KMS-11 (cell line): Measurements from ENCODE around the gene C17orf50.

Experiments used
- H2AFZ ChIP-seq: fragments of 200-600 bp; sonication (generic); 2 replicates; pipeline ENCODE4 v1.6.1; 2016; ENCODE audit warnings: antibody characterized with exemption, mixed run types, low read depth
- H3K27ac ChIP-seq: fragments of 200-600 bp; sonication (generic); 2 replicates; pipeline ENCODE4 v1.6.1; 2016; ENCODE audit warnings: mild to moderate bottlenecking, mixed run types
- H3K27me3 ChIP-seq: fragments of 200-600 bp; sonication (generic); 2 replicates; pipeline ENCODE4 v1.6.1; 2017; ENCODE audit warnings: mild to moderate bottlenecking, low read depth, mixed run types, moderate library complexity; ENCODE audit not compliant: insufficient read depth
- H3K36me3 ChIP-seq: fragments of 200-600 bp; sonication (generic); 2 replicates; pipeline ENCODE4 v1.6.1; 2017; ENCODE audit warnings: mild to moderate bottlenecking, mixed run types; ENCODE audit not compliant: insufficient read depth
- H3K4me1 ChIP-seq: fragments of 200-600 bp; sonication (generic); 2 replicates; pipeline ENCODE4 v1.6.1; 2016; ENCODE audit warnings: mild to moderate bottlenecking, low read depth, mixed run types; ENCODE audit not compliant: poor library complexity, severe bottlenecking
- H3K4me2 ChIP-seq: fragments of 200-600 bp; sonication (generic); 2 replicates; pipeline ENCODE4 v1.7.0; 2016; ENCODE audit warnings: mild to moderate bottlenecking, mixed run types
- H3K4me3 ChIP-seq: fragments of 200-600 bp; sonication (generic); IDR thresholded peaks from 2 replicates; pipeline ENCODE4 v1.6.1; 2017; ENCODE audit warnings: low read depth, low read length, mixed read lengths; ENCODE audit not compliant: insufficient read depth
- H3K79me2 ChIP-seq: fragments of 200-600 bp; sonication (generic); 2 replicates; pipeline ENCODE4 v1.6.1; 2016; ENCODE audit warnings: low read depth, mixed run types; ENCODE audit not compliant: insufficient read depth
- H3K9ac ChIP-seq: fragments of 200-600 bp; sonication (generic); 2 replicates; pipeline ENCODE4 v1.6.1; 2016; ENCODE audit warnings: mild to moderate bottlenecking, mixed run types
- H4K20me1 ChIP-seq: fragments of 200-600 bp; sonication (generic); 2 replicates; pipeline ENCODE4 v1.6.1; 2016; ENCODE audit warnings: mild to moderate bottlenecking, mixed run types; ENCODE audit not compliant: insufficient read depth
- CTCF ChIP-seq: fragments of 200-600 bp; sonication (generic); conservative IDR thresholded peaks from 2 replicates; pipeline ENCODE4 v1.6.1; 2017; ENCODE audit warnings: low read depth, mild to moderate bottlenecking, antibody characterized with exemption, low read length, moderate library complexity, mixed read lengths

The C17orf50 gene

GRCh38 chr17:35760587-35760986 lies at the start of gene C17orf50:
TSS of gene C17orf50 (plus strand) at chr17:35760887. CDS start at chr17:35760942, 55 bp downstream.
- Histone ChIP-seq H3K27me3 (no peaks in the 10 kb centered on the region), H3K27ac (no peak within 1 kb of the TSS), H3K4me3 (no peak within 1 kb of the TSS), H2AFZ (no peak within 1 kb of the TSS), H3K79me2 (no peaks in the 10 kb centered on the region), H3K4me2 (no peak within 1 kb of the TSS), H3K36me3 (no peaks in the 10 kb centered on the region), H3K9ac (no peak within 1 kb of the TSS), H4K20me1 (no peaks in the 10 kb centered on the region), H3K4me1 (peaks cover 5% of the 10 kb centered on the region)
- no peak for TF ChIP-seq CTCF

DNA sequence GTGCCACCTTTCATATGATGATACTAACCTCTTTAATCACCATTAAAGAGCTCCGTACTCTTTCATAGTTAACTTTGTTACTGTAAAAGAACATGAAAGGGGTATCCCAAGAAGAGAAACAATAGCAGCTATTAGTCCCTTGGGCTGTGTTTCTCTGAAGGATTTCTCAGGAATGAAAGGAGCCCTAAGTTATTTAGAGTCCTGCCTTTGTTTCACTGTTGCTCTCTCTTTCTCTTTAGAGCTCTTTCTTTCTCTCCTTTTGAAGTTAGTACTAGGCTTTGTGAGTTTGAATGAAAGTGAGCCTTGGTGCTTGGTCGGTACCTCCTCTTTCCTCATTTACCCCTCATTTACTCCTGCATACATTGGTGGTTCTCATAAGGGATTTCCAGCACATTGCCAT lies 49.7 kb upstream of the C17orf50 start:
- Histone ChIP-seq H3K4me2 (no peak overlapping the region), H4K20me1 (no peaks in the 10 kb centered on the region), H2AFZ (no peak overlapping the region), H3K36me3 (no peaks in the 10 kb centered on the region), H3K27ac (no peak overlapping the region), H3K79me2 (no peaks in the 10 kb centered on the region), H3K27me3 (no peaks in the 10 kb centered on the region), H3K4me3 (no peak overlapping the region), H3K9ac (no peak overlapping the region), H3K4me1 (no peaks in the 10 kb centered on the region)
- no peak for TF ChIP-seq CTCF

DNA sequence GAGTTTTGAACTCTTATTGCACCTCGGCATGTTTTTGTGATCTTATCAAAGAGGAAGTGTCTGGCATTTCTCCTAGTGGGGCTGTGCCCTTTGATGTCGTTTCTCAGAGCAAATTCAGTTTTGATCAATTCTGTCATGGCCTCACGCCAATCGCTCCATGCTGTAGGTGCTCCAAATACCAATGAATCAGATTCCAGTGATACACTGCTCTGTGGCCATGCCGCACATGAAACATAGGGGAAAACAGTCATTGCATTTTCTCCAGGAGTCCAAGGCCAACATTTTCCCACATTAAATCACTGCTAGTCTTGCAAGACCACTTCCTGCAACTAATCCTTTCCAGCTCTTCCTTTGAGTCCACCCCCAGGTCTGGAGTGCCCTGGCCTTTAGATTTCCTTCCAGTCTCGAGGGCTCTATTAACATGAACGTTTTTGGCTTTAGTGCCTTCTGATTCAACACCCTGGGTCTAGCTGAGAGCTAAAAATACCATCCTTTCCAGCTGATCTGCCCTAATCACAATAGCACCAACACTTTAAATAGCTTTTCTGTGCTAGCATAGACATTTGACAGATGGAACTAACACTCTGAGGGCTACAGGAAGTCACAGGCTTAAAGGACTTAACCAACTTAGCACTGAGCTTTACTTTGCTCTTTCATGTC lies 47.5 kb upstream of the C17orf50 start:
- H3K27me3 ChIP-seq: no peaks in the 10 kb centered on the region
- no peak for TF ChIP-seq CTCF
- no peaks in the 10 kb centered on the region for H3K36me3 ChIP-seq
- H3K27ac ChIP-seq: no peak overlapping the region
- no peak overlapping the region for H3K4me3 ChIP-seq
- H3K4me2 ChIP-seq: no peak overlapping the region
- no peak overlapping the region for H2AFZ ChIP-seq
- no peak overlapping the region for H3K9ac ChIP-seq
- no peaks in the 10 kb centered on the region for H3K79me2 ChIP-seq
- H3K4me1 ChIP-seq: no peaks in the 10 kb centered on the region
- H4K20me1 ChIP-seq: no peaks in the 10 kb centered on the region

DNA sequence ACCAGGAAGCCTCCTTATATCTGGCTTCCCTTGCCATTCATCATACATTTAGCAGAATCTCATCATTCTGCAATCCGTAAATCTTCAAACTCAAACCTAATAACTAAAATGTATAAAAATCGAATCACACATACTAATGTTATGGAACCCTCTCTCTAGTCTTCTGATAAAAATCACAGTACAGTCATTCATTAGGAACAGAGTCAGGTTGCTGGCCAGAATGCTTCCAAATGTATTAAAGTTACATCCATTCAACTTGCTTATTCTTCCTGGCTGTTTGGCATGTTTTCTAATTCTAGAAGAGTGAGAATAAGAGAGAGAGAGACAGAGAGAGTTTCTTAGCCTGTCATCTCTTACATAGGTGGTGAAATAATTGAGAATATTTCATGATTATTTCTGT lies 45.7 kb upstream of the C17orf50 start:
- Histone ChIP-seq H3K9ac (no peak overlapping the region), H4K20me1 (no peaks in the 10 kb centered on the region), H3K4me1 (no peaks in the 10 kb centered on the region), H3K79me2 (no peaks in the 10 kb centered on the region), H2AFZ (no peak overlapping the region), H3K27me3 (no peaks in the 10 kb centered on the region), H3K36me3 (no peaks in the 10 kb centered on the region), H3K27ac (no peak overlapping the region), H3K4me2 (no peak overlapping the region), H3K4me3 (no peak overlapping the region)
- no peak for TF ChIP-seq CTCF
